ENCODE data around the gene PLSCR5. TPM values are rescaled to one million over a fixed set of nuclear protein-coding genes. Genes with fewer than 3 reads are reported as not detected.
A peak's percentile ranks its signal among the peaks of the same experiment; 100 is the strongest.

PLSCR5 gene
- total RNA-seq, 4 donors from 2014 or later: not detected

GRCh38 chr3:146536681-146537080 is 68.5 kb downstream of the PLSCR5 start:
- Histone ChIP-seq H3K27ac (replicated peaks in 1 of 4) (peak overlapping the region; percentile 25 to 64 (median 58)), H3K4me1 (peaks cover 35 to 82% (median 68%) of the 10 kb centered on the region in 4 donors), H3K36me3 (peaks cover 0 to 23% (median 10%) of the 10 kb centered on the region in 4 donors), H3K4me3 (peak overlapping the region in 1 of 4 donors; percentile 2), H3K27me3 (no peaks in the 10 kb centered on the region), H3K9me3 (no peaks in the 10 kb centered on the region)
- intact Hi-C loops (cut with DNase I): no loop called here
- DNase-seq (ENCODE audit: extremely low spot score): no peak
- TF ChIP-seq POLR2A (IDR thresholded peaks at IDR 0.05; ENCODE audit: low read depth) (no peak), EP300 (IDR thresholded peaks at IDR 0.05) (peak; percentile 24), CTCF (IDR thresholded peaks at IDR 0.05) (no peak), POLR2AphosphoS5 (IDR thresholded peaks at IDR 0.05) (peak; percentile 49)

Small RNA genes lying within 50 kb of the gene (small RNA-seq; reads per million reads assigned to genes)
- 0 reads per million in 3 donors for gene RNU6-428P

Other genes starting within 250 kb of the PLSCR5 start
- gene PLSCR2, start 135.8 kb downstream of the PLSCR5 start, total RNA-seq: under 1 TPM in 1 of 4 donors, not detected in 3; 0.69 TPM
- 100 to 1,000 TPM in 1 of 4 donors, 10 to 100 TPM in 3; 40.7 to 221 (median 58.2) TPM for gene PLSCR1, start 60.7 kb downstream of the PLSCR5 start, total RNA-seq